ENCODE measurements around the gene SIX5.

SIX5 gene

GRCh38 chr19:45786533-45786894 lies 17.5 kb upstream of the SIX5 start:
- Histone ChIP-seq H2AFZ (ENCODE audit: low read length) (no peak overlapping the region), H3K9me3 (replicated peaks; ENCODE audit: insufficient read depth, low read length) (no peaks in the 10 kb centered on the region), H3K4me2 (ENCODE audit: low read depth, low read length) (no peak overlapping the region), H3K79me2 (ENCODE audit: low read length) (peaks cover 16% of the 10 kb centered on the region), H3K36me3 (replicated peaks; ENCODE audit: insufficient read depth, low read length) (0 out of 2 replicates have a peak, but pooled peaks cover 3% of the 10 kb centered on the region), H3K27ac (ENCODE audit: low read length) (no peak overlapping the region), H3F3A (ENCODE audit: insufficient read depth, low read length) (no peaks in the 10 kb centered on the region), H3K4me1 (ENCODE audit: low read length) (peaks cover 4% of the 10 kb centered on the region; the same call in 1 of the 2 replicates), H3K27me3 (replicated peaks; ENCODE audit: insufficient read depth, low read length) (no peaks in the 10 kb centered on the region), H3K9ac (ENCODE audit: low read length) (no peak overlapping the region), H3K4me3 (ENCODE audit: low read length) (no peak overlapping the region), H4K20me1 (ENCODE audit: insufficient read depth, low read length) (no peaks in the 10 kb centered on the region), H3K9me2 (replicated peaks; ENCODE audit: insufficient read depth, low read length) (no peaks in the 10 kb centered on the region)
- TF ChIP-seq CTCF (IDR thresholded peaks at IDR 0.05; ENCODE audit: low read length) (no peak), EZH2 (optimal IDR thresholded peaks at IDR 0.05; ENCODE audit: low read depth, low read length) (no peak), EZH2phosphoT487 (IDR thresholded peaks at IDR 0.05; ENCODE audit: low read length) (no peak)
- no peak for DNase-seq

- no peak overlapping the region for H3K4me2 ChIP-seq (ENCODE audit: low read depth, low read length)
These were observed 16.9 kb upstream of the SIX5 start for GRCh38 chr19:45785781-45786532.

GRCh38 chr19:45785097-45785496 lies 16.0 kb upstream of the SIX5 start:
- Histone ChIP-seq H3K4me1 (ENCODE audit: low read length) (0 out of 2 replicates have a peak, but pooled peaks cover 1% of the 10 kb centered on the region), H3K27me3 (replicated peaks; ENCODE audit: insufficient read depth, low read length) (no peaks in the 10 kb centered on the region), H3K9me2 (replicated peaks; ENCODE audit: insufficient read depth, low read length) (no peaks in the 10 kb centered on the region), H3F3A (ENCODE audit: insufficient read depth, low read length) (peaks cover 4% of the 10 kb centered on the region; the same call in 1 of the 2 replicates), H3K4me2 (ENCODE audit: low read depth, low read length) (no peak overlapping the region), H3K9me3 (replicated peaks; ENCODE audit: insufficient read depth, low read length) (no peaks in the 10 kb centered on the region), H3K4me3 (ENCODE audit: low read length) (no peak overlapping the region), H4K20me1 (ENCODE audit: insufficient read depth, low read length) (no peaks in the 10 kb centered on the region), H3K27ac (ENCODE audit: low read length) (no peak overlapping the region), H3K36me3 (replicated peaks; ENCODE audit: insufficient read depth, low read length) (0 out of 2 replicates have a peak, but pooled peaks cover 3% of the 10 kb centered on the region), H3K79me2 (ENCODE audit: low read length) (peaks cover 6% of the 10 kb centered on the region; the same call in 1 of the 2 replicates), H2AFZ (ENCODE audit: low read length) (no peak overlapping the region), H3K9ac (ENCODE audit: low read length) (no peak overlapping the region)
- no peak for DNase-seq
- TF ChIP-seq EZH2 (optimal IDR thresholded peaks at IDR 0.05; ENCODE audit: low read depth, low read length) = no peak
- TF ChIP-seq EZH2phosphoT487 (IDR thresholded peaks at IDR 0.05; ENCODE audit: low read length) = no peak
- TF ChIP-seq CTCF (IDR thresholded peaks at IDR 0.05; ENCODE audit: low read length) = no peak

More at GRCh38 chr19:45785781-45786532, 16.9 kb upstream of the SIX5 start:
- no peak for DNase-seq
- TF ChIP-seq EZH2phosphoT487 (IDR thresholded peaks at IDR 0.05; ENCODE audit: low read length) = no peak
- H3K27ac ChIP-seq (ENCODE audit: low read length) = no peak overlapping the region
- H3F3A ChIP-seq (ENCODE audit: insufficient read depth, low read length) = no peaks in the 10 kb centered on the region
- H3K9me3 ChIP-seq (replicated peaks; ENCODE audit: insufficient read depth, low read length) = no peaks in the 10 kb centered on the region
- H4K20me1 ChIP-seq (ENCODE audit: insufficient read depth, low read length) = no peaks in the 10 kb centered on the region
- 0 out of 2 replicates have a peak, but pooled peaks cover 3% of the 10 kb centered on the region for H3K36me3 ChIP-seq (replicated peaks; ENCODE audit: insufficient read depth, low read length)
- H3K79me2 ChIP-seq (ENCODE audit: low read length) = peaks cover 11% of the 10 kb centered on the region
- H2AFZ ChIP-seq (ENCODE audit: low read length) = no peak overlapping the region
- no peaks in the 10 kb centered on the region for H3K9me2 ChIP-seq (replicated peaks; ENCODE audit: insufficient read depth, low read length)
- no peak overlapping the region for H3K4me3 ChIP-seq (ENCODE audit: low read length)
- no peak overlapping the region for H3K9ac ChIP-seq (ENCODE audit: low read length)
- H3K4me1 ChIP-seq (ENCODE audit: low read length) = no peaks in the 10 kb centered on the region
- no peaks in the 10 kb centered on the region for H3K27me3 ChIP-seq (replicated peaks; ENCODE audit: insufficient read depth, low read length)

GRCh38 chr19:45784096-45784495 lies 15.0 kb upstream of the SIX5 start:
- H3K9me3 ChIP-seq (replicated peaks; ENCODE audit: insufficient read depth, low read length) = no peaks in the 10 kb centered on the region
- H3K27ac ChIP-seq (ENCODE audit: low read length) = no peak overlapping the region
- no peak overlapping the region for H3K9ac ChIP-seq (ENCODE audit: low read length)
- TF ChIP-seq EZH2phosphoT487 (IDR thresholded peaks at IDR 0.05; ENCODE audit: low read length) (no peak), CTCF (IDR thresholded peaks at IDR 0.05; ENCODE audit: low read length) (no peak), EZH2 (optimal IDR thresholded peaks at IDR 0.05; ENCODE audit: low read depth, low read length) (no peak)
- H3K27me3 ChIP-seq (replicated peaks; ENCODE audit: insufficient read depth, low read length) = no peaks in the 10 kb centered on the region
- H4K20me1 ChIP-seq (ENCODE audit: insufficient read depth, low read length) = no peaks in the 10 kb centered on the region
- H2AFZ ChIP-seq (ENCODE audit: low read length) = no peak overlapping the region
- peaks cover 6% of the 10 kb centered on the region; the same call in 1 of the 2 replicates for H3F3A ChIP-seq (ENCODE audit: insufficient read depth, low read length)
- no peak overlapping the region for H3K4me2 ChIP-seq (ENCODE audit: low read depth, low read length)
- DNase-seq = no peak
- H3K4me3 ChIP-seq (ENCODE audit: low read length) = no peak overlapping the region
- no peaks in the 10 kb centered on the region for H3K9me2 ChIP-seq (replicated peaks; ENCODE audit: insufficient read depth, low read length)
- no peaks in the 10 kb centered on the region for H3K36me3 ChIP-seq (replicated peaks; ENCODE audit: insufficient read depth, low read length)
- 0 out of 2 replicates have a peak, but pooled peaks cover 6% of the 10 kb centered on the region for H3K4me1 ChIP-seq (ENCODE audit: low read length)
- peaks cover 2% of the 10 kb centered on the region; the same call in 1 of the 2 replicates for H3K79me2 ChIP-seq (ENCODE audit: low read length)

Data from MM.1S (cell line).